G401.6 (cell line): ENCODE data around the gene CYP4A22.
"Not testable (repeated sequence)": the region's sequence is repeated elsewhere in the genome, so short reads cannot be mapped to it uniquely, and the experiment has no call there.

Source experiments
- FAIRE-seq: peaks from 2 replicates; lab custom pipeline; 2012; peaks lifted over from hg19 to GRCh38; lab: Jason Lieb, UNC

CYP4A22 gene

DNA sequence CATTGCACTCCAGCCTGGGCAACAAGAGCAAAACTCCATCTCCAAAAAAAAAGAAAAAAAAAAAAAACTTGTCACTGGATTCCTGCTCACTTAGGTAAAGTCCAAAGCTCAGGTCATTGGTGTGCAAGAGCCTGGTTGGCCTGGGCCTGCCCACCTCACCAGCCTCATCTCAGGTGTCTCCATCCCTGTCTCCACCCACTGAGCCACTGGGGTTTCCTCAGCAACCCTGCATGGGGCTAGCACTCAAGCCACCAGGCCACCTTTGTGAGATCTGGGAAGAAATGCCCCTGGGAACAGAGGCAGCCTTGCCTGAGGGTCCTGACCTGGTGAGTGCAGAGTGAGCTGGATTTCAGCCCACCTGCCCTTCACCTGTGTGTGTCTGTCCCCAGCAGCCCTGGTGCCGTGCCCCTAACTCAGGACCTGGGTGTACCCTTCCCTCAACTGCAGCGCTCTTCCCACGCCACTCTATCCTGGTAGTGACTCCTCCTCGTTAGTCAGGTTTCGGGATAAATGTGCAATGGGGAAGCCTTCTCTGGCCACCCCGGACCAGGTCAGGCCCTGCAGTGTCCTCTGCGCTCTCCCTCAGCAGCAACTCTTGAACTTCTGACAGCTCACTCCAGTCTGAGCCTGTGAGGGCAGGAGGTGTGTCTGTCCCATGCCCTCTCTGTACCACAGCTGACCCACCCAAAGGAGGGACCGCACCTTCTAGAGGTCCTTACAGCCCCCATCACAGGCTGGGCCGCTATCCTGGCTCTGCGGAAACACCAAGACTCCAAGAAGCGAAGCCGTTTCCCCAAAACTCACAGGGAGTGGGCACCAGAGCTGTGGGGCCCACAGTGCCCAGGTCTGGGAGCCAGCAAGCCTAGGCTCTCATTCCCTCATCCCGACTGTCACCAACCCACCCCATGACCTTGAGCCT is 49.3 kb downstream of the CYP4A22 start:
- FAIRE-seq: no peak

DNA sequence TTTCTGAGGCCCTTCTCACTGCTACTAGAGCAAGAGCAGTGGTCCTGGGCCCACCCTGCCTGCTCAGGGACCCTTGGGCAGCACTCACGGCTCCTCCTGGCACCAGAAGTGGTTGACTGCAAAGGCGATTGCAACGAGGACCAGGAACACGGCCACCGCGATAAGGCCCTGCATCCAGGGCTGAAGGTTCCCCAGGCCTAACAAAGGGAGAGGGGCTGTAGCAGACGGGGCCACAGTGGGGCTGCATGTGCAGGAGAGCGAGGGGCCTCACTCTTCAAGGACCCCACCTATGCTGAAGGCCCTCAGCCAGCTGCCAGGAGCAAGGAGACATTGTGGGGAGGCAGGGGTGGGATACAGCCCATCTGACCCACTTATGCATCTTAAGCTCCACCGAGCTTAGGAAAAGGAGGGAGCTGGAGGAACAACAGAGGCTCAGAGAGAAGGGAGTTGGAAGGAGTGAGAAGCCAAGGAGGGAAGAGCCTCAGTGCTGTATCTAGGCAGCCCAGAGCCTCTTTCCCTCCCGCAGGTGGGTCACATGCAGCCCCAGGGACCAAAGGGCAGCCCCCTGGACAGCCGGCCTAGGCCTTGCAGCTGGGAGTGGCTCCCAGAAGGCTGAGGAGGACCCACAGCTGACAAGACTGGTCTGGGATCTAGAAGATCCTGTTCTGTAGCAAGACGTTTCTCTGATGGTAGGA is 50.1 kb downstream of the CYP4A22 start:
- no peak for FAIRE-seq

DNA sequence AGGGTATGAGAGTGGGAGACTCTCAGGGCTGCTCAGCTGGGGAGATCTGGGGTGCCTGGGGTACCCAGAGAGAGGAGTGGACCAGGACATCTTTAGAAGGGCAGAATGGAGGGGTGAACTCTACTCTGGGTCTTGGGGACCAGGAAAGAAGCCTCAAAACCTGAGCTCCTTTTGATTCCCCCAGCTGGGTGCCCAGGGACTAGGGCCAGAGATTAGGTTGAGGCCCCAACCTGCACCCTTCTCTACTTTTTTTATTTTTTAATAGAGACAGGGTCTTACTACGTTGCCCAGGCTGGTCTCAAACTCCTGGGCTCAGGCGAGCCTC is 50.6 kb downstream of the CYP4A22 start:
- FAIRE-seq: no peak

DNA sequence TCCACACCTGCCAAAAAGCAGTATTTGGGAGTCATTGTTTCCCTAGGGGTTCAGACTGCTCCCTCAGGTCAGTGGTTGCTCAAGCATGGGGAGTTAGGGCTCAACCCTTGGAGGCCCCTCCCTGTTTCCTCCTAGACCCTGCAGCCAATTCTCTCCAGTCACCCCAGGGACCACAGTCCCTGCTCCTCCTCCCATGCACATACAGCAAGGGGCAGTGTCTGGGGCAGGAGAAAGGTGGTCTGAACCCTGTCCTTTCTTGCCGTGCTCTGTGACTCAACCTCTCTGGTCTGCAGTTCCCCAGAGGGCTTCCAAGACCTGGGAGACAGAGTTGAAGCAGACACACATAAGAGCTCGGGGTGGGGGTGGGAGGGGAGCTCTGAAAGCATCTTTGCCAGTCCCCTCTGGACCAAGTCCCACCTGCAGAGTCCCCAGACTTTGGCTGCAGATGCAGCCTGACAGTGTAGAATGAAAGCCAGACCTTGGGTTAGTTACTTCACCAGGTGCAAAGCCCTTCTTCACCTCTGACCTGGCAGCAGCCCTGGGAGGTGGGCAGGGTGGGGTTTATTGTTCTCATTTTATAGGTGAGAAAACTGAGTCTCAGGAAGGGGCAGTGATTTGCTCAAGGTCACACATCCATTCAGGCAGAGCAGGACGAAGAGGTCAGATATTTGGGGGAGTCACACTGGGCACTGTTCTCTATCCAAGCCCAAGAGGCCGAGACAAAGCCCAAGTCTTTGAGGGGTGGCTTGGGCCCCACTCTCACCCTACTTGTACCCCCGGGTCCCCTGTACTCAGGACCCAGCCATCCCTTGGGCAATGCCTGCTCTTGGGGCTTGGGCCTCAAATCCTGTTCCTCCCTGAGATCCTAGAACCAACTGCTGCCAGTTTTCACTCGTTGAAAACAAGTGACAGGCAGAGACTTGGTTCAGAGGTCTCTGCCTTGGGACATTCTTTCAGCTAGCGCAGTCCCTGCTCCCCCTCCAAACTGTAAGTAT is 51.8 kb downstream of the CYP4A22 start:
- FAIRE-seq: no peak

DNA sequence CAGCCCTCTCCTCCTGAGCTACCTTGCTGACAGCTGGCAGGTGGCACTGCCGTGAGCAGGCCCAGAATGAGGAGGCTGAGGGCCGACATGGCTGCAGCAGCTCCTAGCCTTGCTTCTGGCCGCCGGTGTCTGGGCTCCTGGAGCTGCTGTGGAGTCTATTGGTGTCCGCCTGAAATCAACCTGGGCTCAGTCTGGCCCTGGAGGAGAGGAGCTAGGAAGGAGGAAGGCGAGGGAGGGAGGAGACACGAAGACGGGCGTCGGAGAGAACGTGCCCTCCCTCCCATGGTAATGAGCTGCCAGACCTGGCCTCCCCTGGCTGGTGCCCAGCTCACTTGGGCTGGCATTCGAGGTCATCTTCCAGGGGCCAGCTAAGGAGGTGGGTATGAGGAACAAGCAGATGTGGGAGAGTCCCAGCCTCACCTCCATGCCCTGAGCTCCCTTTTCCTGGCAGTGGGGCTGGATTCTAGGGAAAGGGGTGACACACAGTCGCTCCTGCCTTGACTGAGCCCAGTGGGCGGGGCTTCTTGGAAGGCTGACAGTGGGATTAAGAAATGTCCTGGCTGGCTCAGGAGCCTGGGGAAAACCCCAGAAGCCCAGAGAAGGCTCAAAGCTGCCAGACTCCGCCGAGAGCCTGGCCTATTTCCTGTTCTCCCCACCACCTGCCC is 52.7 kb downstream of the CYP4A22 start, which contains the start of gene PDZK1IP1:
TSS of gene PDZK1IP1 (minus strand) at position 193 of the 665 bp plus-strand sequence. CDS start at position 89, 104 bp downstream.
- no peak for FAIRE-seq

DNA sequence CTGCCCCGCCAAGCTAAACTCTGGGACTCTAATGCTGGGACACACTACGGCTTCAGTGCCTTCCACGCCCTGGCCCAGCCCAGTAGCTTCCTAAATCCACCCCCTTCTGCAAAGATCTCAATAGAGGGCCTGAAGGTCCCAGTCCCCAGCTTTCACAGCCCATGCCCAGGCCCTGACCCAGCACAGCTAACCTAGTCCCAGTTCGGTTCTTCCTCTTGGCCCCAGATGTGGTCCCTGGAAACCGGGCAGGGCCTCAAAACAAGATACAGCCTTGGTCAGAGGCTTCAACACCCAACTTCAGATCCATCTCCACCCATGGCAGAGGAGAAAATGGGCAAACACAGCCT is 53.2 kb downstream of the CYP4A22 start:
- no peak for FAIRE-seq

DNA sequence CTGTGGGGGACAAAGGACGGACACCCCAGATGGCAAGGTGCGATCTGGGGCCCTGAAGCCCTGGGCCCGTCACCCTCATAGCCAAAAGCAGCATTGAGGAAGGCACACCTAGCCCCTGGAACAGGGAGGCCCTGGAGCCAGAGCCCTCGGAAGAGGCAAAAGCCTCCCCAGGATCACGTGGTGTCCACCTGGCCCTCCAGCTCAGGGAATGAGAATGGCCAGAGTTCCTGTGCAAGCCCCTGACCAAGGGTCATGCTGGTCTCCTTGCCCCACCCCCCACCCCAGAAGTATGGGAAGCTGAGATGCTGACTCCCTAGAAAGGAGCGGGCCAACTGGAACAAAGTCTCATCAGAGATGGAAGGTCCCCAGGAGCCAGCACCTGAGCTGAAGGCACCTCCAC is 53.6 kb downstream of the CYP4A22 start:
- FAIRE-seq: no peak

DNA sequence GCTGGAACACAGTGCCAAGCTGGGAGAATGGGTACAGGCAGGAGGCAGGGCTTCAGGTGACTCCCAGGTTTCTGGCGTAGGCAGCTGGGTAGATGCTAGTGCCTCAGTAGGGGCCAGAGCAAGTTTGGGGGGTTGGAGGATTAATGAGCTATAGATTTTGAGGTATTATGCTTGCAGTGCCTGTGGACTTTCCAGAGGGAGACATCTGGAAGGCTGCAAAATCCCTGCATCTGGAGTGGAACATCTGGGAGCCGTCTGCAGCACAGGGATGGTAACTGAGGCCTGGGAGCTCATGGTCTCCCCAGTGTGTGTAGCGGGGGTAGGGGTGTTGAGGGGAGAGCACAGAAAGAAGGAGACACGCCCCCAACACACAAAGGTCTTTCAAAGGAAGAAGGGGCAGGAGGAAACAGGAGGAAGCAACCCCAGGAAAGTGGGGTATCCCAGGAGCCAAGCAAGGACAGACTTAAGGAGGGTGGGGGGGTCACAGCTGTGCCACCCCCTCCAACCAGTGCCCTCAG is 54.8 kb downstream of the CYP4A22 start:
- FAIRE-seq: no peak

DNA sequence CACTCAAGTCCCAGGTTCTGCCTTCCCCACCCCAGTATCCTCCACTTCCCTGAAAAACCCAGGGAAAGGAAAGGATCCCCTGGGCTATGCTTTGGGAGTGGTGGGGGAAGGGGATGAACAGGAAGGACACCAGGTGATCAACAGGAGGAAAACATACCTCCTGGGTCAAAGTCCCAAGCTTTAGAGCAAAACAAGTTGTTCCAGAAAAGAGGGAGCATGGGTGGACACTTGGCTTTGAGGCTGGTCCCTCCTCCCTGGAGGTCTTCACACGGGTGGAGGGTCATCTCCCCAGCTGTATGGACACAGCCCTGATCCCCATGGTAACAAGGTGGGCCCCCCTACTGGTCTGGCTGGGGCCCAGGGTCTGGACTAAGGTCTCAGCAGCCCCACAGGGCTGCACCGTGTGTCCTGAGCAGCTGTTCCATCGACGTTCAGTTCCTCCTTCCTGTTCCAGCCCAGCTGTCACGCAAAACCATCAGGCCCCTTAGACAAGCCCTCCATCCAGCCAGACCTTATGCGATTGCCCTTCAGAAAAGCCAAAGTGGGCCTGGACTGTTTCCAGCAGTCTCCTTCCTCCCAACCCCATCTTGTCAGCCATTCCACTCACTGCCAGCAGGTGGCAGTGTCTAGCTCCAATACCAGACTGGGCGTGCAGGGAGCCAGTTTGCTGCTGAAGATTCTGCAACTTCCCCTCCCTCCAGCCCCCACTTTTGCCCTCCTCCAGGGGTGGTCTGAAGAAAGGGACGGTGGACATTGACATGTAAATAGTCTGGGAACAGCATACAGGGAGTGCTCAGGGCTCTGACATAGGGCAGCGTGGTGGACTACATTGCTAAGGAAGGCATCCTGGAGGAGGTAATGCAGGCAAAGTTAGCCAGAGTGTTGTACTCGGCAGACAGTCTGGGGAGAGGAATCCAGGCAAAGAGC is 55.5 kb downstream of the CYP4A22 start:
- peak; percentile 34 for FAIRE-seq

DNA sequence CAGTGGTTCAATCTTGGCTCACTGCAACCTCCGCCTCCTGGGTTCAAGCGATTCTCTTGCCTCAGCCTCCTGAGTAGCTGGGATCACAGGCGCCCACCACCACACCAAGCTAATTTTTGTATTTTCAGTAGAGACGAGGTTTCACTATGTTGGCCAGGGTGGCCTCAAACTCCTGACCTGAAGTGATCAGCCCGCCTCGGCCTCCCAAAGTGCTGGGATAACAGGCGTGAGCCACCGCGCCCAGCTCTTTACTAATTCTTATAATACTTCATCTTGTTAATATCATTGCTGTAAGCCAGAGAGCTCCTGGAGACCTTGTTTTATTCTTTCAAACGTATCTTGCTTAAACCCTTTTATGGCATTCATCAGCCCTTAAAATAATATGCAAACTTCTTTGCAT is 56.3 kb downstream of the CYP4A22 start:
- not testable (repeated sequence) for FAIRE-seq

DNA sequence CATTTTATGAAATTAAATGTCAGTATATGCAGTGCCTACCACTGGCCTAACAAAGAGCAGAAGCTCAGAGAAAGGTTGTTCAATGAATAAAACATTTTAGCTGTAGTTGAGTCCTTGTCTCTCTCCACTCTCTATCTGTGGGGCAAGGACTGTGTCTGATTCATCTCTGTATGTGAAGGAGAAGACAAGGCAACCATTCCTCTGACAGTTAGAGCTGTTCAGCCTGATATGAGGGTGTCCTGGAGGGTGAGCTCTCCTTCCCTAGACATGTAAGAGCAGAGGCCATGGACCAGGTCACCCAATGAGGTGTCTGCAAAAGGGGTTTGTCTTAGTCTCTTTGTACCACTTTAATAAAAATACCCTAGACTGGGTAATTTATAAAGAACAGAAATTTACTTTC is 57.1 kb downstream of the CYP4A22 start:
- FAIRE-seq: no peak

DNA sequence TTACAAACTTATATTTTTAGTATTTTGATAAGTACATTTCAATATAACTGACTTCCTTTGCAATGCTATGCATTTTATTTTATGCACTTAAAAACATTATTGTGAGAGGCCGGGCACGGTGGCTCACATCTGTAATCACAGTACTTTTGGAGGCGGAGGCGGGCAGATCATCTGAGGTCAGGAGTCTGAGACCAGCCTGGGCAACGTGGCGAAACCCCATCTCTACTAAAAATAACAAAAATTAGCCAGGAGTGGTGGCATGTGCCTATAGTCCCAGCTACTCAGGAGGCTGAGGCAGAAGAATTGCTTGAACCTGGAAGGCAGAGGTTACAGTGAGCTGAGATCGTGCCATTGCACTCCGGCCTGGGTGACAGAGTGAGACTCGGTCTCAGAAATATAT is 58.7 kb downstream of the CYP4A22 start:
- not testable (repeated sequence) for FAIRE-seq

DNA sequence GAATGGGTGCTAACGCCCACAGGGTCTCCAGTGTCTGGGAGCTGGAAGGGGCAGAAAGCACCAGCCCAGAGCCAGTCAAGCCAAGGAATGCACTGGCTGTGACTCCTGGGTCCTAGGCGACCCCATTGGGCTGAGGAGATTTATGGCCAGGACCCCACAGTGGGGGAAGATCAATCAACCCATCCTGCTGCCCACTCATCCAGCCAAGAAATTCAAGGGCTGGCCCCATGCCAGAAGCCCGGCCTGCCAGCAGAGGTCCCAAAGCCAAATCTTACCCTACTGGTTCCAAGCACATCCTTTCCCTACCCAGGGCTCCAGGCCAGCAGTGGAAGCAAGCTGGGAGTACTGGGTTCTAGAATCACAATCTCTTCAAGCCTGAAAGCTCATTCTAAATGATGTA is 59.4 kb downstream of the CYP4A22 start:
- no peak for FAIRE-seq

DNA sequence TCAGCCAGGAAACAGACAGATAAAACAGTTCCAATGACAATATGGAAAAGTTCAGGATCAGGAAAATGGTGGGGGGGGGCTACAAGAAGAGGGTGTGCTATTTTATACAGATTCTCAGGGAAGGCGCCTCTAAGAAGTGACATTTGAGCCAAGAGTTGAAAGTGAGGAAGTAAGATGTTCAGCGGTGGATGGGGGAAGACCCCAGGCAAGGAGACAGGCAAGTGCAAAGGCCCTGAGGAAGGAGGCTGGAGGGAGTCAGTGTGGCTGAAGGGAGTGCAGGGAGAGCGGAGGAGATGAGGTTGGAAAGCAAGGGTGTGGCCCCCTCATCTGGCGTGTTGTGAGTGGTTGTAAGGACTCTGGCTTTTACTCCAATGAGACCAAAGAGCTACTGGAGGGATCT is 61.0 kb downstream of the CYP4A22 start:
- no peak for FAIRE-seq
